NCI-H524 treated with DMSO at 0.1 percent for 48 hours (cell line): ENCODE measurements around the gene RPL5.

Experiments used
- DNase-seq: peaks from one replicate; lab custom pipeline; 2025; lab: John Stamatoyannopoulos, UW

RPL5 gene

DNA sequence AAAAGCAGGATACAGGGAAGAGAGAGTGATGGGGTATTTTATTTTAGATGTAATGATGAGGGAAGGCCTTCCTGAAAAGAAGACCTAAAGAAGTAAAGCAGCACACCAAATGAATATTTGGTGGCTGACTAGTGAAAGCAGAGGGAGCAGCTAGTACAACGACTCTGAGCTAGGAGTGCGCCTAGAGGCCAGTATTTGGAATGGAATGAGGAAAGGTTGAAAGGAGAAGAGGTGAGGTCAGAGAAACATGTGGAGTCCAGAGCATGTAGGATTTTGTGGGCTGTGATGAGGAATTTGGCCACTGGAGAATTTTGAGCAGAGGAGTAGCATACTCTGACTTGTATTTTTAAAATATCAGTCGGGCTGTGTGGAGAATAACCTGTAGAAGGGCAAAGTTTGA, 11.8 kb upstream of the RPL5 start:
- DNase-seq = no peak

DNA sequence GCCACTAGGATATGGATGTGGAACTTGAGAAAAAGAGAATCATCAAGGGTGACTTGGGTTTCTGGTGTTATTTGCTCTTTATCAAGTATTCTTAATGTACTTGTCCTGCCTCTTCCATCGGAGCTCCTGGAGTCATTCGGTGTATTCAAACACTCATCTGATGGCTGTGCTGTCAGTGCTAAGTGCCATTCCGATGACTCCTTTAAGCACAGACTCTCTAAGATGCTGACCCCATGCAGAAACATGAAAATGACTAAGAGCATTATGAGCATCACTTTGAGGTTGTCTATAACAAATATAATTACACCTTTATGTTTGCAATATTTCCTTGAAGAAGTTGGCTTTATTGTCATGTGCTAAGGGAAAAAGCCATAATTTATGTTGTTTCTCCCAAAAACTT, 11.3 kb upstream of the RPL5 start:
- no peak for DNase-seq

GRCh38 chr1:92822879-92823278, 9.0 kb upstream of the RPL5 start:
- DNase-seq = no peak

- no peak for DNase-seq
Observed at GRCh38 chr1:92826792-92827191, 5.0 kb upstream of the RPL5 start.

DNA sequence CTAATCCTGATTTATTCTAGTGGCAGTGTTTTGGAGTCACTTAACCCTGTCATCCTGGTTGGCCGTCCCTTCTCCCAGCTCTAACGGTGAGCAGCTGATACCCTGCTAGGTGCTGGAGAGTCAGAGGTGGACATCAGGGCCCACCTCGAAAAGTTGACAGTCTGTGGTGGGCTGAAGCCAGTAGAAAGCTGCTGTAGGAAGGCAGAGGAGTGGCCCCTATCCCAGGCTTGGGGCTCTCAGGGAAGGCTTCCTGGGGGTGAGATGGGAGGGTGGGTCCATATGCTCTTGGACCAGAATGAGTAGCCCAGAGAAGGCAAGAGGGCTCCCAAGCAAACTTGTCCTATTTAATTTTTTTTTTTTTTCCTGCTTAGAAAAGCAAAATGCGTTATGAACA, 475 bp upstream of the RPL5 start:
- DNase-seq = no peak

DNA sequence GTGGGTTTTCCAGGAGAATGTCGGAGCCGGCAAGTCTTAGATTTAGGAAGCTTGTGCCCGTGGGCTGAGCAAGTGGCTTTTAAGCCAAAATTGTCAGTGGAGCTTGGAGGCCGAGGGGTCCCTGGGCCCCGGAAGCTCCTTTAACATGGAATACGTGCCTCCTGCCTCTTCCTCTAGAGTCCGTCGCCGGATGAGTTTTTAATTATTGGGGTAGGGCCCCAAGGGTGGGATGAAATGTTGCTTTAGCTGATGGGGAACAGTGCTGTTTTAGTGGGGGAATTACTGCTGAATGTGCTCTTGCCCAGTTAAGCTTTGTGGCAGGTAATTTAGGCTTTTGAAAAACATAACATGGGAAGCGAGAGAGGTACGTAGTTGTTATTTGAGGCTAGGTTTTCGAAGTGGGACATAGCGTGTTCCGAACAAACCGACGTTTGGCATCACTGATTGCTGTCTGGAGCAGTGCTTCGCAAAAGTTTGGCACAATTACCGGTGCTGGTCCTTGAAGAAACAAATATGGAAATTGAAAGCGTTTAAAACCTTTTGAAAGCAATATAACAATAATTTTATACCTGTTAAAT, 786 bp downstream of the RPL5 start:
- DNase-seq = no peak

- no peak for DNase-seq
Observed at GRCh38 chr1:92833840-92834239, 2.0 kb downstream of the RPL5 start.

DNA sequence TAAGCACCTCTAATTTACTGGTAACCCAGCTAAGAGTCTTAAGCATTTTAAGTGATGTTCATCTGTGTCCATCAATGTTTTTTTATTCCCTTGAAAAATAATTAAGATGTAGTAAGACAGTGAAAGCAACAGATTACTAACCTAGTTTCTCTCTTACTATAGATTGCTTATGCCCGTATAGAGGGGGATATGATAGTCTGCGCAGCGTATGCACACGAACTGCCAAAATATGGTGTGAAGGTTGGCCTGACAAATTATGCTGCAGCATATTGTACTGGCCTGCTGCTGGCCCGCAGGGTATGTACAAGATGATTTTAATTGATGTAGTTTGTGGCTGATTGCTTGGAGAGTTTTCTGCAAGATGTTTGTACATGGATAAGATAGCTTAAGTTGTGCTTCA, 2.8 kb downstream of the RPL5 start:
- no peak for DNase-seq

DNA sequence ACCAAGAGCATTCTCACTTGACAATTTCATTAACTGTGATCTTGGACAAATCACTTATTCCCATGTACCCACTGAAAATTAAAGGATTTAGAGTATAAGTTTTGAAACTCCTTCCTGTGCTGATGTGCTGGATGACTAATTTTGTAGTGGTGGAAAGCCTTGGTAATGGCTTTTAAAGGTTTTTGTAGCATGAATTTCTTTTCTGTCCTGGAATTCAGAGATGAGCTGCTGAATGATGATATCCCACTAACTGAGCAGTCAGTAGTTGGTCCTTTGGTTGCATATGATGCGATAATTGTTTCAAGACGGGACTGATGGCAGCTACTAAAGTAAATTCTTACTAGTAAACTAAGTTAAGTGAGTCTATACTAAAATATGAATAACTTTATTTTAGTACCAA, 5.2 kb downstream of the RPL5 start:
- no peak for DNase-seq

GRCh38 chr1:92838519-92838918, 6.7 kb downstream of the RPL5 start:
- no peak for DNase-seq

DNA sequence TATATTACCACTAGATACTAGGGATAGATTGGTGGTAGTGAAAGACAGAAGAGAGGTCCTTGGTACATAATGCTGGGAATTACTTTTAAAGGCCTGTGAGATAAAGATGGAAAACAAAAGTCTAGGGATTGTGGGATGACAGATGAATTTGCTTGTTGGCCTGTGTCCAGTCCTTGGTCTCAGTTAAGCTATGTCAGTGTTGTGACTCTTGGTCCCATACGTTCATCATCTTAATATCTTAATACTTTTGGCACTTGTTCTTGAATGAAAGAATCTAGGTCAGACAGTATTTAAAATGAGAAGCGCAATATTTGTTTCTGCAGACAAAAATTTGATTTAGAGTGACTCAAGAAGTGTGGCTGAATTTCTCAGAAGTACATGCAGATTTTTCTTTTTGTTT, 7.6 kb downstream of the RPL5 start:
- no peak for DNase-seq

GRCh38 chr1:92840600-92840999, 8.8 kb downstream of the RPL5 start:
- DNase-seq = no peak

DNA sequence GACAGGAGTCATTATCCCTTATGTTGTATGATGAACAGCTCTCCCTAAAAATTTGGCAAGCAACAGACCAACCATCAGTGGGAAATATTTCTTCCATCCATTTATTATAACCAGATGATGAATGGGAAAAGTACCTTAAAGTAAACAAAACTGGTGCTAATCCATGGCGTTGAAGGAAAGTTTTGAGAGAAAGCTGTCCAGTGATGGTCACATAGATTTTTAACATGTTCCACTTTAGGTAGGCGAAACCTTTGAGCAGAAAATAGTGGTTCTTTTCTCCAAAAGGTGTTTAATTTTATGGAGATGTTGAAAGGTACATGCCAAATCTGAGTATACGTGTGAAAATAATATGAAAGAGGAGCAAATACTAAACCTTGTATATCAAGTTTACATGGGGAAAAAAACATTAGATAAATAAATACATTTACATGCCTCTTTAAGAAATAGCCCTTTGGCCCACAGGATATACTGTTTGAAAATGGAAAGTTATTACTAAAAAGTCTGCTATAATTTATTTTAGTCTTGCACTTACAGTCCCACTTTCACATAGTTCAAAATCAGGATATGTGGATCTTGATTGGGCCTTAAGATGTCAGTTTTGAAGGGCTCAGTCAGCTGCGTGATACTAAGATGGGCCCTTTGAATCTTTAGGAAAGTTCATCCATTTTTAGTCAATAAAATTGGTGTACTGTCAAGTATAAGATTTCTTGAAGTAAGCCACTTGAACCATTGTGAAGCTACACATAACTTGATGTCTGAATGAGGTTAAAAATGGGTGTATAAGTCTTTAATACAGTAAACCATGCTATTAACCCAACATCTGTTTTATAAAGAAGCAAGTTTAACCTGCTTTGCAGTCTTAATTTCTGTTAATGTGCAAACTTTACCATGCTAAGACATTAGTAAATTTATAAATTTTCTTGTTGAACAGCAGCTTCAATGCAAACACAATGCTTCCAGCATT, 10.5 kb downstream of the RPL5 start:
- no peak for DNase-seq

- no peak for DNase-seq
Observed at GRCh38 chr1:92843046-92843423, 11.2 kb downstream of the RPL5 start.

GRCh38 chr1:92843429-92844352, 11.9 kb downstream of the RPL5 start:
- DNase-seq = no peak

DNA sequence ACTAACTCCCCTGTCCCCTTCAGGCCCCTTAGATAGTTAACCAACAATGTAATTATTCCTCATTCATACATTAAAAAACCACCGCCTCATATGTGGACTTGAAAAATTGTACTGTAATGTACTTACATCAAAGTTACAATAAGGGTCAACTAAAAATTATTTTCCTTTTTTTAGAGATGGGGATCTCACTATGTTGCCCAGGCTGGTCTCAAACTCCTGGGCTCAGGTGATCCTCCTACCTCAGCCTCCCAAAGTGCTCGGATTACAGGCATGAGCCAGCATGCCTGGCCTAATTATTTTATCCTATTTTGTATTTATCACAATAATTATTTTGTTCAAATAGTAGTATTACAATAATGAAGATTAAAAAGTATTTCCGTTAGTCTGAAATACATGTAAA, 12.6 kb downstream of the RPL5 start:
- no peak for DNase-seq

GRCh38 chr1:92845908-92846307, 14.1 kb downstream of the RPL5 start:
- DNase-seq = no peak

- no peak for DNase-seq
Observed at GRCh38 chr1:92848201-92848600, 16.4 kb downstream of the RPL5 start.

- no peak for DNase-seq
Observed at GRCh38 chr1:92850019-92850418, 18.2 kb downstream of the RPL5 start.

DNA sequence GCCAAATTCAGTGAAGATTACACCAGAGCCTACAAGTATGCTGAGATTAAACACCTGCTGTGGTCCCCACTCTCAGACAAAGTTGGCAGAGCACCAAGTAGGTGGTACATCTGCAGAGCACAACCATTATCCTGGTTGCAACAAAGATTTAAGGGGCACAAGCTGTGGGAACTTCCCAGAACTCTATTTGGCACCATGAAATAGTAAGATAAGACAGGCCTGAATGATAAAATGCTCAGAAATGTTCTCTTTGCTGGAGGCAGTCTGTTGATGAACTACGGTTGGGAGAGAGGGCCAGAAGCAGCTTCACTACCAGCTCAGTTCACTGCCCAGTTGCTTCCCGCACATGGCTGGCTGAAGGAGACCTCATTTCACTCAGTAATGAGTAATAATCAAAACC, 19.9 kb downstream of the RPL5 start:
- DNase-seq = peak; percentile 19

DNA sequence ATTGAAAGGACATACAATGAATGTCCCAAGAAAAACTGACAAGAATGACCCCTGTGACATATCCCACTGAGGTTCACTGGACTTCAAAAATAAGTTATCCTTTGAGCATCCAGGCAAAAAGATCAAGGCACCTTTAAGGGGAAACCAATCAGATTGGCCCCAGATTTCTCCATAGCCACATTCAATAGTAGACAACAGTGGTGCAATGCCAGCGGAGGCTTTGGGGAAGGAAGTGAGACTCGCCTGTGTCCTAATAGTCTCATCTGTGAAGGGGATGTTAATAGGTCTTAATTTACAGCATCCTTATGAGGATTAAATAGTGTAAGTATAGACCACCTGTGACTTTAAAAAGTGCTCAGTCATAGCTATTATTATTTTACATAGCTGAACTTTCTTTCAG, 21.5 kb downstream of the RPL5 start:
- DNase-seq = peak; percentile 60

DNA sequence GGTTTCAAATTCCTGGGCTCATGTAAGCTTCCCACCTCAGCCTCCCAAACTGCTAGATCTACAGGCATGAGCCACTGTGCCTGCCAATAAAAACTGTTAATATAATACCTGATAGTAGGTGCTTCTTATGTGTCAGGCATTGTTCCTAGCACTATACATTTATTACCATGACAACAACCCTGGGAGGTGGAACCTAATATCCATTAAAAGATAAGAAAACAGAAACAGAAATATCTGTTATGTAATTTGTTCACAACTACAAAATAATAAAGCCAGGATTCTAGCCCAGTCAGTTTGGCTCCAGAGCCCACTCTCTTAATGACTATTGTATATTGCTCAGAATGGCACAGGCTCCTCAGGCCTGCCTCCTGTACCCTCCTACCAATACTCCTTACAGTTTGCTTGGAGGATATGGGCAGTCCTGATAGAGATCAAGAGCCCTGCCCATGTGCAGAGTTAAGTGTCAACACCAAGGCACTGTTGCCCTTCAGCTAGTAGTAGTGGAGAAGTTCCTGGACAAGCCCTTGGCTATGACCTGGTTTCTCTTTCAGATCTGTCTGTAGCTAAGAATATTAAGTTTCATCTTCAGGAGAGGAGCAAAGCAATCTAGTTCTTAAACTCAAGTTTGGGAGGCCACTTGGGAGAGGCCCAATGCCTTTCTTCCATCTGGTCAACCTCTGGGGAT, 22.4 kb downstream of the RPL5 start:
- DNase-seq = peak; percentile 96
